ENCODE measurements around the gene FSTL4.

Gene FSTL4

GRCh38 chr5:133241179-133242092 lies 370.9 kb downstream of the FSTL4 start:
- no peak for DNase-seq (ENCODE audit: low spot score)

DNA sequence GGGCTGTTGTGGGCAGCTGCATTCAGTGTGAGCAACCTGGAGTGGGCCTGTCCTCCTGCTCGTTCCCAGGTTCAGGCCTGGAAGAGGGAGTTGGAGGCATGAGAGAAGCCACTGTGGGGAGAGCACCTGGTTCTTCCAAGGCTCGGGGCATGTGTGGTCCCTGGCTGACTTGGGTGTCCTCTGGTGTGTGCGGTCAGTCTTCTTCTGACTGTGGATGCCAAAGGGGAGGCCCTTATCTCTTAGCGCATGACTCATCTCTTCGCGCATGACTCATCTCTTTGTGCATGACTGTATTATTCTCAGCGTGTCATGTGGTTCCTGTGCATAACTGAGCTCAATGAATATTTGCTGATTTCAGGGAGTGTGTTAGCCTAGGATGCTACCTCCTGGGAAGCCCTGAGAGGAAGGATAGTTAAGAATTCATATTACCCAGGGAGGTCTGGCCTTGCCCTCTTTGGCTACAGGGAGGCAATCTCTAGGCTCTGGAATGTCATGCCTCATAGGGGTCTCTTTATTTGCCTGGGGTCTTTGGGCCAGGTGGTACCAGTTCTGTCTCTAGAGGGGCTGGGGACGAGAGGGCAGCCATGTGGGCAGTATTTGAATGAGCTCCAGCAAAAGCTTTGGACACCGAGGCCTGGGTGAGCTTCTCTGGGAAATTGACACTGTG lies 371.8 kb downstream of the FSTL4 start:
- DNase-seq (ENCODE audit: low spot score), result peak; percentile 88

DNA sequence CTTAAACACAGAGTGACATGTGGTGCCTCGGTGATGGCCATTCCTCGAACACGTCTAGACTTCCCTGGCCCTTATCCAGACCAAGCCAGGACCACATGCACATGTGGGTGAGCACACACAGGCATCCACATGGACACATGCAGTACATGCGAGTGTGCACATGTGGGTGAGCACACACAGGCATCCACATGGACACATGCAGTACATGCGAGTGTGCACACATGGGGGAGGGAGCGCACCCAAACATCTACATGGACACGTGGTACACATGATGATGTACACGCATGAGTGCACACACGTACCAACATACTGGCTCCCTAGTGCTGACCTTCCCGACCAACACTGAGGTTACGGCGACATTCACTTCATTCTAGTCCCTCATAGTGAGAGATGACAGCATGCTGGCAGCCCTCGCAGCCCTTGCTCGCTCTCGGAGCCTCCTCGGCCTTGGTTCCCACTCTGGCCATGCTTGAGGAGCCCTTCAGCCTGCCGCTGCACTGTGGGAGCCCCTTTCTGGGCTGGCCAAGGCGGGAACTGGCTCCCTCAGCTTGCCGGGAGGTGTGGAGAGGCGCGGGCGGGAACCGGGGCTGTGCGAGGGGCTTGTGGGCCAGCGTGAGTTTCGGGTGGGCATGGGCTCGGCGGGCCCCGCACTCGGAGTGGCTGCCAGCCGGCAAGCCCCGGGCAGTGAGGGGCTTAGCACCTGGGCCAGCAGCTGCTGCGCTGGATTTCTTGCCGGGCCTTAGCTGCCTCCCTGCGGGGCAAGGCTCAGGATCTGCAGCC lies 373.7 kb downstream of the FSTL4 start:
- no peak for DNase-seq (ENCODE audit: low spot score)

DNA sequence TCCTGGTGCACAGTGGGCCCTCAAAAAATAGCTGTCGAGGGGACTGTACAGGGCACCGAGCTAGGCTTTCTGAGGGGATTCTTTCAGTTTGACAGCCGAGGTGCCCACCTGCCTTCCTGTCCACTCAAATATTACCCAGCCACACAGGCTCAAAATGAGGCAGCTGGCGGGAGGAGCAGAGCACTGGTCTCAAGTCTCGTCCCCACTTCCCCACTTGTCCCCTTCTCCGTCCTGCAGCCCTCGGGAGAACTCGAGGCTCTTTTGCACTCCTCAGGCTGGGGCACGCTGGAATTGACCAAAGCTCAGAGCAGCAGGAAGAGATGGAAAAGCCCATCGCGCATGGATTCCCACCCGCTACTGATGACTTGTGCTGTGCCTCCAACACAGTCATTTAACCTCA lies 375.4 kb downstream of the FSTL4 start:
- DNase-seq (ENCODE audit: low spot score), result no peak

GRCh38 chr5:133236541-133236951 lies 375.8 kb downstream of the FSTL4 start:
- DNase-seq (ENCODE audit: low spot score), result no peak

- DNase-seq (ENCODE audit: low spot score), result no peak
These were observed 376.5 kb downstream of the FSTL4 start for GRCh38 chr5:133235696-133236426.

GRCh38 chr5:133234911-133235310 lies 377.4 kb downstream of the FSTL4 start:
- no peak for DNase-seq (ENCODE audit: low spot score)

DNA sequence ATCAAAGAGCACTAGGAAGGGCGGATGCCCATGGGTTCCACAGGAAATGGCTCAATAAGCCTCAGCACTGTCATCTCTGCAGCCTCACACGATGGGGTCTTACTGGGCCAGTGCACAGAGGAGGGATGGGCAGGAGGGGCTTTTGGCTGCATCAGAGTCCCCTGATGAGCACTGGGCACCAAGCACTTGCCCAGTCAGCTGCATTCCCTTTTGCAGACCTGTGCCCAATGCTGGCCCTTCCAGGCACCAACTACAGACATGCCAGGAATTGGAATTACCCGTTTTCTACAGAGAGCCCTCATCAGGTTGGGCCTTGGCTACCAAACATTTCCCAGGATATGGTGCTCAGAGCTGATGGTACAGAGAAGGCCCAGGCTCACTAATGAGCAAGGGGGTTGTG lies 378.1 kb downstream of the FSTL4 start:
- no peak for DNase-seq (ENCODE audit: low spot score)

- DNase-seq (ENCODE audit: low spot score), result no peak
These were observed 378.7 kb downstream of the FSTL4 start for GRCh38 chr5:133233616-133234015.

- no peak for DNase-seq (ENCODE audit: low spot score)
These were observed 379.4 kb downstream of the FSTL4 start for GRCh38 chr5:133232911-133233310.

GRCh38 chr5:133232435-133232834 lies 379.9 kb downstream of the FSTL4 start:
- DNase-seq (ENCODE audit: low spot score), result no peak

GRCh38 chr5:133232011-133232410 lies 380.3 kb downstream of the FSTL4 start:
- DNase-seq (ENCODE audit: low spot score), result no peak

- no peak for DNase-seq (ENCODE audit: low spot score)
These were observed 381.3 kb downstream of the FSTL4 start for GRCh38 chr5:133230823-133231578.

- no peak for DNase-seq (ENCODE audit: low spot score)
These were observed 382.2 kb downstream of the FSTL4 start for GRCh38 chr5:133229931-133230664.

DNA sequence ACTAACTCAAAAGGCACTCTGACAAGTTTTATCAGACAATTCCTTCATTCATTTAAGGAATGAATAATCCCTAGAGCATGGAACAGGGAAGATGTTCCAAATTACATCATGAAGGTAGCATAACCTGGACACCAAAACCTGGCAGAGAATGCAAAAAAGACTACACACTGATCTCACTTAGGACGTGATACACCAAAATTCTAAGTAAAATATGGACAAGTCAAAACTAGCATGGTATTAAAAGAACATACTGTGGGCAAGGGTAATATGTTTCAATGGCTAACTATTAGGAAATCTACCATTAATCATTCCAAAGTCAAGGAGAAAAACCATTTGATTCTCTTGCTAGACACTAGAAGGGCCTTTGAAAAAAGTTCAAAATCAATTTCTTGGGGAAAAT lies 384.0 kb downstream of the FSTL4 start:
- DNase-seq (ENCODE audit: low spot score), result no peak

DNA sequence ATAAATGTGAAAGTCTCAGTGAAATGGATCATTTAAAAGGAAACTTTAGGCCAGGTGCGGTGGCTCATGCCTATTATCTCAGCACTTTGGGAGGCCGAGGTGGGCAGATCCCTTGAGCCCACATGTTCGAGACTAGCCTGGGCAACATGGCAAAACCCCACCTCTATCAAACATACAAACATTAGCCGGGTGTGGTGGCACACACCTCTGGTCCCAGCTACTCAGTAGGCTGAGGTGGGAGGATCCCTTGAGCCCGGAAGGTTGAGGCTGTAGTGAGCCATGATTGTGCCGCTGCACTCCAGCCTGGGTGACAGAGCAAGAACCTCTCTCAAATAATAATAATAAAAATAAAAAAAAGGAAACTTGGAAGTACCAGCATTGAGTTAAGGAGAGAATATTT lies 384.4 kb downstream of the FSTL4 start:
- DNase-seq (ENCODE audit: low spot score), result no peak

DNA sequence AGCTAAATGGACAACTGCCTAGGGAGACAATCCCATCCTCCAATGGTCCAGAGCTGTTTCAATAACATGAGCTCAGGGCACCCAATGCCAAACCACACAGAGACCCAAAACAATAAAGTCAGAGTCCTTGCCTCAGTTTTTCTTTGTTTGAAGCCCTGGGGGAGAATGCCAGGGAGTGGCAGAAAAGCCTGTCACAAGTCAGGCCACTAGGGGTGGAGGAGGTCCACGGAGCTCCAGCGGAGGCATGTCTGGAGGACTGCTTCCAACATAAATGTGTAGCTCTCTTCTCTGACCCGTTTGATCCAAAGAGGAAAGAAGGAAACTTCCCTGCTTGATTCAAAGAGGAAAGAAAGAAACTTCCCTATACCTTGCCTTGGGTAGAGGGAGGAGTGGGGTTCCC lies 385.3 kb downstream of the FSTL4 start:
- no peak for DNase-seq (ENCODE audit: low spot score)

DNA sequence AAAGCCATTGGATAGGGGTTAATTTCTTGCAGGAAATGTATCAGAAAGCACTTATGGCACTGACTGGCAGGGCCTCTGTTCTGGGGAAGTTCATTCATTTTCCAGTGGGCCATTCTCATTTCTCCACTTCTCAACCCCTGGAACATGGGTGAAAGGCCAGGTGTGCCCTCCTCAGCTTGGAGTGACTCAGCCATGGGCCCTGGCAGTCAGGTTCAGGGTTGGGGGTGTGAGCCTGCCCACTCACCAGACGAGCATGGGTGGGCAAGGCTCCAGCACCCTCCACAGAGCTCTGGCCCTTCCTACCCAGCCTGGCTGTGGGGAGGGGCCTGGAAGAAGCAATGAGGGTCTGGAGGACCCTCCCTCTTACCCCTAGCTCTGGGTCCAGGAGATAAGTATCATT lies 386.2 kb downstream of the FSTL4 start:
- no peak for DNase-seq (ENCODE audit: low spot score)

- no peak for DNase-seq (ENCODE audit: low spot score)
These were observed 386.6 kb downstream of the FSTL4 start for GRCh38 chr5:133225671-133226152.

DNA sequence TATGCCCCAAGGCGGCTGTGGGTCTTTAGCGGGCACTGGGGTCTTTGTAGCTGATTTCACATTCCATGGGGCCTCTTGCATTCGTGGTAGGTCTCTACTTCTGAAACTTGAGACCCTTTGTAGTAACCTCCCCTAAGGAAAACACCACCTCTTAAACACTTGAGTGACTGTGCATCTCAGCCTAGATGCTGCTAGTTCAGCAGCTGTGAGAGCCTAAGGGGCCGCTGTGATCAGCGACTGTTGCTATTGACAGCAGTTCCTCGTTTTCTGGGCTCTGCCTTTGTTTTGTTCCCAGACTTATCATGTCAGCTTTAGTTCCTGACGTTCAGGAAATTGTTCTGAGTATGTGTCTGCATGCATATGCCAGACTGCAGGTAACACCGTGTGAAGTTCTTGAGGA lies 389.4 kb downstream of the FSTL4 start:
- no peak for DNase-seq (ENCODE audit: low spot score)
